HCT116 (cell line): ENCODE measurements around the gene CDH13. TPM values are rescaled to one million over a fixed set of nuclear protein-coding genes. Genes with fewer than 3 reads are reported as not detected.

Source experiments
- ATAC-seq: fragments of 200-7000 bp; cut with Tn5 transposase; 2 replicates; pipeline ENCODE4 v1.9.1; 2020; ENCODE audit warnings: mild to moderate bottlenecking, moderate library complexity
- BruUV-seq: library from RNA; stranded (reverse); fragments of 400-500 nt; replicated peaks from 2 replicates; lab custom pipeline; 2021; lab: Mats Ljungman, UMichigan
- CTCF ChIA-PET: fragments of 300-600 bp; sonication (Branson Sonifier 250); formaldehyde crosslinking; loops from one replicate; lab custom pipeline; 2021; ENCODE audit warnings: antibody characterized with exemption; lab: Charles Lee
- POLR2A ChIA-PET: fragments of 300-600, 350-600 bp; sonication (Branson Sonifier 250); formaldehyde crosslinking; loops from one replicate; lab custom pipeline; 2021; ENCODE audit warnings: antibody characterized with exemption; lab: Charles Lee
- RAD21 ChIA-PET, 2 experiments: fragments of 300-600 bp; sonication (Branson Sonifier 250); formaldehyde crosslinking; loops; one replicate each; lab custom pipeline; 2023; ENCODE audit warnings: low total read pairs in 2 of 2; ENCODE audit not compliant: uncharacterized antibody in 2 of 2, unreplicated experiment in 2 of 2, low non-redundant PET in 1 of 2; lab: Charles Lee
- DNase-seq: peaks from one replicate; pipeline ENCODE4 v3.0.0-alpha.2; 2010; ENCODE audit warnings: low read depth, low spot score
- H2AFZ ChIP-seq: fragments of 200-600 bp; shearing (Covaris generic), sonication (generic); 2 replicates; pipeline ENCODE4 v1.6.1; 2017; ENCODE audit warnings: low read depth, mixed run types, mixed read lengths, antibody characterized with exemption, low read length; ENCODE audit not compliant: poor library complexity, severe bottlenecking
- H3K27ac ChIP-seq: 2 replicates; pipeline ENCODE4 v1.5.1; 2012; ENCODE audit warnings: low read depth, low read length
- H3K27me3 ChIP-seq: fragments of 200-600 bp; sonication (generic); 2 replicates; pipeline ENCODE4 v1.6.1; 2016; ENCODE audit warnings: mixed run types, low read length, mixed read lengths; ENCODE audit not compliant: insufficient read depth
- H3K36me3 ChIP-seq, 2 experiments: fragments of 200-500 bp in 1 of 2; fragments of 200-600 bp in 1 of 2; sonication (Bioruptor generic) in 1 of 2; sonication (generic) in 1 of 2; 2 replicates each; pipeline versions ENCODE4 v1.5.1 to v1.6.1; 2014 to 2016; ENCODE audit warnings: low read length in 2 of 2, inconsistent platforms in 1 of 2, mixed read lengths in 1 of 2, mixed run types in 1 of 2; ENCODE audit not compliant: insufficient read depth in 2 of 2, control insufficient read depth in 1 of 2
- H3K4me1 ChIP-seq, 2 experiments: fragments of 200-600 bp in 1 of 2; sonication (generic) in 1 of 2; 2 replicates each; pipeline versions ENCODE4 v1.5.1 to v1.6.1; 2012 to 2017; ENCODE audit warnings: low read length in 2 of 2, inconsistent platforms in 1 of 2, mild to moderate bottlenecking in 1 of 2, mixed read lengths in 1 of 2, mixed run types in 1 of 2, moderate library complexity in 1 of 2; ENCODE audit not compliant: insufficient read depth in 2 of 2, control insufficient read depth in 1 of 2
- H3K4me2 ChIP-seq: fragments of 200-600 bp; sonication (generic); 2 replicates; pipeline ENCODE4 v1.6.1; 2017; ENCODE audit warnings: mixed run types, low read length, mixed read lengths
- H3K4me3 ChIP-seq, 2 experiments: fragments of 200-600 bp in 1 of 2; sonication (generic) in 1 of 2; replicated peaks in 1 of 2; 2 replicates each; pipeline ENCODE4 v1.5.1; 2011 to 2016; ENCODE audit warnings: low read length in 2 of 2, control low read depth in 1 of 2, low read depth in 1 of 2, mild to moderate bottlenecking in 1 of 2, mixed read lengths in 1 of 2, mixed run types in 1 of 2
- H3K79me2 ChIP-seq: fragments of 200-600 bp; sonication (generic); 2 replicates; pipeline ENCODE4 v1.6.1; 2017; ENCODE audit warnings: mild to moderate bottlenecking, mixed run types, low read length, moderate library complexity, mixed read lengths; ENCODE audit not compliant: insufficient read depth
- H3K9ac ChIP-seq: fragments of 200-600 bp; sonication (generic); 2 replicates; pipeline ENCODE4 v1.6.1; 2016; ENCODE audit warnings: low read length, mixed read lengths
- H3K9me2 ChIP-seq: fragments of 200-600 bp; sonication (generic), shearing (Covaris generic); 2 replicates; pipeline ENCODE4 v1.6.1; 2017; ENCODE audit warnings: mixed run types, mild to moderate bottlenecking, moderate library complexity; ENCODE audit not compliant: insufficient read depth
- H3K9me3 ChIP-seq, 2 experiments: fragments of 200-500 bp in 1 of 2; fragments of 200-600 bp in 1 of 2; sonication (Bioruptor generic) in 1 of 2; sonication (generic) in 1 of 2; 2 replicates each; pipeline ENCODE4 v1.6.1; 2014 to 2017; ENCODE audit warnings: low read length in 2 of 2, mixed read lengths in 2 of 2, inconsistent platforms in 1 of 2, low read depth in 1 of 2, mild to moderate bottlenecking in 1 of 2, mixed run types in 1 of 2, moderate library complexity in 1 of 2; ENCODE audit not compliant: control insufficient read depth in 1 of 2, insufficient read depth in 1 of 2
- H4K20me1 ChIP-seq: fragments of 200-600 bp; sonication (generic), shearing (Covaris generic); 2 replicates; pipeline ENCODE4 v1.6.1; 2017; ENCODE audit warnings: mixed run types, mild to moderate bottlenecking, moderate library complexity; ENCODE audit not compliant: insufficient read depth
- EGR1 ChIP-seq: IDR thresholded peaks from 2 replicates; pipeline ENCODE4 v1.6.1; 2012; ENCODE audit warnings: low read depth
- ELF1 ChIP-seq: IDR thresholded peaks from 2 replicates; pipeline ENCODE4 v1.6.1; 2012; ENCODE audit warnings: low read depth, borderline replicate concordance
- EZH2 ChIP-seq: fragments of 200-600 bp; sonication (generic); IDR thresholded peaks from 2 replicates; pipeline ENCODE4 v1.6.1; 2017; ENCODE audit warnings: antibody characterized with exemption, mixed run types
- FOSL1 ChIP-seq: IDR thresholded peaks from 2 replicates; pipeline ENCODE4 v1.6.1; 2012; ENCODE audit warnings: low read depth
- JUND ChIP-seq: IDR thresholded peaks from 2 replicates; pipeline ENCODE4 v1.6.1; 2012
- MAX ChIP-seq: IDR thresholded peaks from 2 replicates; pipeline ENCODE4 v1.6.1; 2012
- RAD21 ChIP-seq: IDR thresholded peaks from 2 replicates; pipeline ENCODE4 v1.6.1; 2012; ENCODE audit warnings: low read depth, mild to moderate bottlenecking
- REST ChIP-seq: IDR thresholded peaks from 2 replicates; pipeline ENCODE4 v1.6.1; 2012; ENCODE audit warnings: low read depth
- SP1 ChIP-seq: IDR thresholded peaks from 2 replicates; pipeline ENCODE4 v1.6.1; 2012; ENCODE audit warnings: low read depth
- SRF ChIP-seq: IDR thresholded peaks from 2 replicates; pipeline ENCODE4 v1.6.1; 2012; ENCODE audit warnings: low read depth
- TCF7L2 ChIP-seq: IDR thresholded peaks from 2 replicates; pipeline ENCODE4 v1.7.0; 2011; ENCODE audit warnings: borderline replicate concordance, inconsistent platforms; ENCODE audit not compliant: insufficient read depth, insufficient read length; ENCODE audit errors: extremely low read depth
- intact Hi-C: fragments of 100-400 bp; cut with micrococcal nuclease; formaldehyde crosslinking; loops from 2 replicates; pipeline ENCODE4 v1.10.0; 2022
- total RNA-seq: library from RNA; stranded (reverse); gene quantifications from one replicate; pipeline ENCODE4 v1.2.1, GENCODE V29; 2021; ENCODE audit not compliant: unreplicated experiment
- TF ChIP-seq, protein P1 (sequence below), 3 experiments: fragments of 200-600 bp in 1 of 3; sonication (generic) in 1 of 3; IDR thresholded peaks in 2 of 3; conservative IDR thresholded peaks in 1 of 3; 2 replicates each; pipeline ENCODE4 v1.5.1; 2012 to 2017; ENCODE audit warnings: low read depth in 2 of 3, low read length in 2 of 3, antibody characterized with exemption in 1 of 3, borderline replicate concordance in 1 of 3, control low read depth in 1 of 3, mild to moderate bottlenecking in 1 of 3, mixed read lengths in 1 of 3, mixed run types in 1 of 3, moderate library complexity in 1 of 3; ENCODE audit not compliant: insufficient read depth in 1 of 3

The CDH13 gene
- total RNA-seq, 1 experiment from 2014 or later: not detected

GRCh38 chr16:82758904-82759303 lies 132.1 kb downstream of the CDH13 start:
- Histone ChIP-seq H3K4me2 (no peak overlapping the region), H3K36me3 (no peaks in the 10 kb centered on the region), H2AFZ (no peak overlapping the region), H3K4me3 (no peak overlapping the region), H3K9me2 (no peaks in the 10 kb centered on the region), H3K9me3 (no peaks in the 10 kb centered on the region), H3K9ac (no peak overlapping the region), H3K27ac (no peak overlapping the region), H3K27me3 (no peaks in the 10 kb centered on the region), H4K20me1 (no peaks in the 10 kb centered on the region), H3K79me2 (no peaks in the 10 kb centered on the region), H3K4me1 (no peaks in the 10 kb centered on the region)
- no peak for DNase-seq
- TF ChIP-seq FOSL1 (no peak), SRF (no peak), SP1 (no peak), RAD21 (no peak), MAX (no peak), EGR1 (no peak), REST (no peak), EZH2 (no peak), TCF7L2 (no peak), JUND (no peak), ELF1 (no peak)
- TF ChIP-seq, protein P1, sequence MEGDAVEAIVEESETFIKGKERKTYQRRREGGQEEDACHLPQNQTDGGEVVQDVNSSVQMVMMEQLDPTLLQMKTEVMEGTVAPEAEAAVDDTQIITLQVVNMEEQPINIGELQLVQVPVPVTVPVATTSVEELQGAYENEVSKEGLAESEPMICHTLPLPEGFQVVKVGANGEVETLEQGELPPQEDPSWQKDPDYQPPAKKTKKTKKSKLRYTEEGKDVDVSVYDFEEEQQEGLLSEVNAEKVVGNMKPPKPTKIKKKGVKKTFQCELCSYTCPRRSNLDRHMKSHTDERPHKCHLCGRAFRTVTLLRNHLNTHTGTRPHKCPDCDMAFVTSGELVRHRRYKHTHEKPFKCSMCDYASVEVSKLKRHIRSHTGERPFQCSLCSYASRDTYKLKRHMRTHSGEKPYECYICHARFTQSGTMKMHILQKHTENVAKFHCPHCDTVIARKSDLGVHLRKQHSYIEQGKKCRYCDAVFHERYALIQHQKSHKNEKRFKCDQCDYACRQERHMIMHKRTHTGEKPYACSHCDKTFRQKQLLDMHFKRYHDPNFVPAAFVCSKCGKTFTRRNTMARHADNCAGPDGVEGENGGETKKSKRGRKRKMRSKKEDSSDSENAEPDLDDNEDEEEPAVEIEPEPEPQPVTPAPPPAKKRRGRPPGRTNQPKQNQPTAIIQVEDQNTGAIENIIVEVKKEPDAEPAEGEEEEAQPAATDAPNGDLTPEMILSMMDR (IDR thresholded peaks at IDR 0.05 in 2 of 3, conservative IDR thresholded peaks at IDR 0.05 in 1 of 3; ENCODE audit: borderline replicate concordance in 1 of 3, insufficient read depth in 1 of 3, low read depth in 2 of 3, low read length in 2 of 3): no peak
- ChIA-PET RAD21 (no interaction called here), CTCF (no interaction called here), POLR2A (no interaction called here)
- intact Hi-C loops: no loop called here
- ATAC-seq: no peak
- BruUV-seq: no TSS peak
